Fibroblast of lung (primary cell): ENCODE data around the gene SERTAD1. TPM values are rescaled to one million over a fixed set of nuclear protein-coding genes. Genes with fewer than 3 reads are reported as not detected.
A peak's percentile ranks its signal among the peaks of the same experiment; 100 is the strongest.

Source experiments
- DNase-seq, 2 donors: peaks; one replicate each; pipeline versions ENCODE4 v3.0.0 to v3.0.0-alpha.2; 2010; ENCODE audit warnings: low read depth in 2 of 2
- H2AFZ ChIP-seq: 2 replicates; pipeline ENCODE4 v1.5.1; 2012; ENCODE audit warnings: low read length, control low read depth, inconsistent platforms
- H3K27ac ChIP-seq: 2 replicates; pipeline ENCODE4 v1.5.1; 2011; ENCODE audit warnings: low read length, control low read depth; ENCODE audit not compliant: insufficient read depth
- H3K27me3 ChIP-seq: 2 replicates; pipeline ENCODE4 v1.5.1; 2011; ENCODE audit warnings: mild to moderate bottlenecking, low read length; ENCODE audit not compliant: control insufficient read depth, insufficient read depth
- H3K36me3 ChIP-seq: 2 replicates; pipeline ENCODE4 v1.5.1; 2011; ENCODE audit warnings: low read length; ENCODE audit not compliant: control insufficient read depth, insufficient read depth
- H3K4me1 ChIP-seq: 2 replicates; pipeline ENCODE4 v1.5.1; 2011; ENCODE audit warnings: low read length; ENCODE audit not compliant: control insufficient read depth, insufficient read depth; ENCODE audit errors: extremely low read depth
- H3K4me2 ChIP-seq: 2 replicates; pipeline ENCODE4 v1.5.1; 2011; ENCODE audit warnings: low read length, control low read depth; ENCODE audit not compliant: insufficient read depth; ENCODE audit errors: extremely low read depth
- H3K4me3 ChIP-seq, 4 experiments: fragments of 200-600 bp in 1 of 4; sonication (generic) in 1 of 4; replicated peaks in 1 of 4; 2 replicates each; pipeline ENCODE4 v1.5.1; 2011 to 2016; ENCODE audit warnings: low read length in 4 of 4, low read depth in 3 of 4, mild to moderate bottlenecking in 3 of 4, control low read depth in 2 of 4, inconsistent platforms in 1 of 4, mixed read lengths in 1 of 4; ENCODE audit not compliant: insufficient read depth in 1 of 4; ENCODE audit errors: control extremely low read depth in 1 of 4
- H3K79me2 ChIP-seq: 2 replicates; pipeline ENCODE4 v1.5.1; 2012; ENCODE audit warnings: mild to moderate bottlenecking, low read length, inconsistent platforms; ENCODE audit not compliant: control insufficient read depth, insufficient read depth
- H3K9ac ChIP-seq: 2 replicates; pipeline ENCODE4 v1.5.1; 2011; ENCODE audit warnings: mild to moderate bottlenecking, low read length, control low read depth; ENCODE audit not compliant: insufficient read depth
- H3K9me3 ChIP-seq: 2 replicates; pipeline ENCODE4 v1.5.1; 2012; ENCODE audit warnings: low read depth, low read length; ENCODE audit not compliant: control insufficient read depth, insufficient read depth
- H4K20me1 ChIP-seq: 2 replicates; pipeline ENCODE4 v1.5.1; 2011; ENCODE audit warnings: low read length; ENCODE audit not compliant: control insufficient read depth, insufficient read depth; ENCODE audit errors: extremely low read depth
- CTCF ChIP-seq, 2 donors: IDR thresholded peaks in 1 of 2; conservative IDR thresholded peaks in 1 of 2; 1 replicate in 1 of 2; 2 replicates in 1 of 2; pipeline ENCODE4 v1.5.1; 2011 to 2012; ENCODE audit warnings: low read length in 2 of 2, control low read depth in 1 of 2, inconsistent platforms in 1 of 2, low read depth in 1 of 2, mild to moderate bottlenecking in 1 of 2
- EZH2 ChIP-seq: IDR thresholded peaks from 2 replicates; pipeline ENCODE4 v1.5.1; 2012; ENCODE audit warnings: low read length, control low read depth, mild to moderate bottlenecking; ENCODE audit errors: missing control alignments
- polyA plus RNA-seq, 2 donors: library from polyadenylated mRNA; depleted of rRNA in 1 of 2; stranded (reverse) in 1 of 2; unstranded in 1 of 2; fragments of >200 nt; gene quantifications; 2 replicates each; pipeline ENCODE4 v1.2.1, GENCODE V29; 2011 to 2012; ENCODE audit warnings: missing spikeins in 1 of 2
- total RNA-seq: library from RNA; depleted of rRNA; stranded (reverse); fragments of >200 nt; gene quantifications from 2 replicates; pipeline ENCODE4 v1.2.1, GENCODE V29; 2014

The SERTAD1 gene
- total and polyA plus RNA-seq, 2 donors (not counting 1 experiment from before 2014, with no cell fraction given), result 7.2 to 19.2 TPM

- peaks cover 12% of the 10 kb centered on the region for H3K4me1 ChIP-seq
- no peak for TF ChIP-seq CTCF (conservative IDR thresholded peaks at IDR 0.05 in 1 of 2, IDR thresholded peaks at IDR 0.05 in 1 of 2; ENCODE audit: low read depth in 1 of 2, low read length in 2 of 2)
- TF ChIP-seq EZH2, result peak; percentile 87
- H3K9ac ChIP-seq, result no peak overlapping the region
- H3K9me3 ChIP-seq, result no peaks in the 10 kb centered on the region
- H3K4me3 ChIP-seq, result peak overlapping the region in 3 of 4 experiments; percentile 28 to 50 (median 30)
- no peaks in the 10 kb centered on the region for H4K20me1 ChIP-seq
- peak overlapping the region; percentile 3 for H2AFZ ChIP-seq
- H3K79me2 ChIP-seq, result no peaks in the 10 kb centered on the region
- peak overlapping the region; percentile 87 for H3K4me2 ChIP-seq
- no peaks in the 10 kb centered on the region for H3K27me3 ChIP-seq
- no peaks in the 10 kb centered on the region for H3K36me3 ChIP-seq
- no peak for DNase-seq
- no peak overlapping the region for H3K27ac ChIP-seq
Observed at GRCh38 chr19:40466219-40466984, 40.6 kb upstream of the SERTAD1 start.

GRCh38 chr19:40465557-40466218, 39.9 kb upstream of the SERTAD1 start, which contains the start of gene BLVRB:
Gene BLVRB, minus strand, starts transcription at chr19:40465745. Its CDS starts 57 bp downstream, at chr19:40465688.
- Histone ChIP-seq H4K20me1 (no peaks in the 10 kb centered on the region), H3K4me1 (peaks cover 12% of the 10 kb centered on the region), H3K79me2 (no peaks in the 10 kb centered on the region), H3K4me2 (peak within 1 kb of the TSS; percentile 92), H3K4me3 (peak within 1 kb of the TSS; percentile 76 to 87 (median 80)), H3K36me3 (no peaks in the 10 kb centered on the region), H3K27me3 (no peaks in the 10 kb centered on the region), H2AFZ (peak within 1 kb of the TSS; percentile 84), H3K9ac (peak within 1 kb of the TSS; percentile 85), H3K9me3 (no peaks in the 10 kb centered on the region), H3K27ac (peak within 1 kb of the TSS; percentile 83)
- TF ChIP-seq EZH2, result no peak
- no peak for TF ChIP-seq CTCF (conservative IDR thresholded peaks at IDR 0.05 in 1 of 2, IDR thresholded peaks at IDR 0.05 in 1 of 2; ENCODE audit: low read depth in 1 of 2, low read length in 2 of 2)
- peak; percentile 97 to 99 for DNase-seq

DNA sequence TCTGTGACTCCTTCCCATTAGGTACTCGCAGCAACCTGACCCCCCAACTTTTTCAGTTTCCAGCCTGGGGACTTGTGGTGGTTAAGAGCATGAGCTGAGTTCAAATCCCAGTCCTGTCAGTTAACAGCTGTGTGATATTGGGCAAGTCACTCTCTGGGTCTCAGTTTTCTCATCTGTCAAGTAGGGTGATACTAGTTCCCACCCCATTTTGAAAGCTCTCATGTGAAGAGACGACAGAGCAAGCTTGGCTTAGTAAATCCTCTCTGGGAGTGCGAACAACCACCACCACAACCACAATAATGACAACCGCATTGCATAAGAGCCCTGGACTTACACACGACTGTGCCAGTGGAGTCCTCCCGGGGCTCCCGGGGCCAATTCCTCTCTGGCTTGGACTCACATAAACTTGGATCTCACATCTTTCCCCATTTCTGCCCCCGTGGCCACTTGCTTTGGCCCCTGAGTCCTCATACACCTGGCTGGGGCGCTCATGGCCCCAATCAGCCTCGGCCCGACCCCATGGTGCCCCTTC, 39.3 kb upstream of the SERTAD1 start:
- peak overlapping the region; percentile 85 for H3K9ac ChIP-seq
- peak overlapping the region; percentile 92 for H3K4me2 ChIP-seq
- H3K79me2 ChIP-seq, result no peaks in the 10 kb centered on the region
- peaks cover 12% of the 10 kb centered on the region for H3K4me1 ChIP-seq
- TF ChIP-seq EZH2 (no peak), CTCF (conservative IDR thresholded peaks at IDR 0.05 in 1 of 2, IDR thresholded peaks at IDR 0.05 in 1 of 2; ENCODE audit: low read depth in 1 of 2, low read length in 2 of 2) (no peak)
- H3K36me3 ChIP-seq, result no peaks in the 10 kb centered on the region
- H4K20me1 ChIP-seq, result no peaks in the 10 kb centered on the region
- peak; percentile 71 to 83 for DNase-seq
- peak overlapping the region; percentile 84 for H2AFZ ChIP-seq
- peak overlapping the region; percentile 83 for H3K27ac ChIP-seq
- H3K9me3 ChIP-seq, result no peaks in the 10 kb centered on the region
- no peaks in the 10 kb centered on the region for H3K27me3 ChIP-seq
- peak overlapping the region; percentile 76 to 87 (median 80) for H3K4me3 ChIP-seq
